ENCODE results near the gene JHY.

- TF ChIP-seq CTCF (IDR thresholded peaks at IDR 0.05): no peak
- TF ChIP-seq POLR2A (IDR thresholded peaks at IDR 0.05): no peak
- TF ChIP-seq POLR2AphosphoS5 (IDR thresholded peaks at IDR 0.05): no peak
These were observed 18.1 kb downstream of the JHY start for GRCh38 chr11:122900587-122901202.

Data from prostate gland (tissue), 2 donors.